AG09309 (cell line): ENCODE data around the gene CNPY3.

Source experiments
- DNase-seq: peaks from one replicate; pipeline ENCODE4 v3.0.0-alpha.2; 2010; ENCODE audit warnings: low read depth
- H3K4me3 ChIP-seq: 2 replicates; pipeline ENCODE4 v1.5.1; 2011; ENCODE audit warnings: mild to moderate bottlenecking, low read depth, low read length, moderate library complexity; ENCODE audit not compliant: control insufficient read depth
- CTCF ChIP-seq: IDR thresholded peaks from 2 replicates; pipeline ENCODE4 v1.5.1; 2011; ENCODE audit warnings: mild to moderate bottlenecking, low read depth, low read length, inconsistent platforms; ENCODE audit not compliant: insufficient read depth, control insufficient read depth; ENCODE audit errors: missing control alignments

The CNPY3 gene

GRCh38 chr6:42904467-42904866 lies 24.8 kb upstream of the CNPY3 start:
- DNase-seq: no peak
- H3K4me3 ChIP-seq: no peak overlapping the region
- TF ChIP-seq CTCF: no peak

- DNase-seq: no peak
- TF ChIP-seq CTCF: no peak
- no peak overlapping the region for H3K4me3 ChIP-seq
These were observed 21.9 kb upstream of the CNPY3 start for GRCh38 chr6:42907336-42907735.

GRCh38 chr6:42909835-42910234 lies 19.4 kb upstream of the CNPY3 start:
- TF ChIP-seq CTCF: no peak
- no peak for DNase-seq
- H3K4me3 ChIP-seq: no peak overlapping the region

GRCh38 chr6:42911171-42912021 lies 17.9 kb upstream of the CNPY3 start:
- H3K4me3 ChIP-seq: no peak overlapping the region
- DNase-seq: no peak
- TF ChIP-seq CTCF: no peak

- TF ChIP-seq CTCF: no peak
- no peak for DNase-seq
- H3K4me3 ChIP-seq: no peak overlapping the region
These were observed 14.7 kb upstream of the CNPY3 start for GRCh38 chr6:42914546-42914945.

GRCh38 chr6:42915732-42916131 lies 13.5 kb upstream of the CNPY3 start, which contains the start of gene PTCRA:
TSS of gene PTCRA (plus strand) at chr6:42916053. CDS start at chr6:42916070, 17 bp downstream.
- H3K4me3 ChIP-seq: no peak within 1 kb of the TSS
- no peak for DNase-seq
- TF ChIP-seq CTCF: no peak
